Prostate gland (tissue), 2 donors: ENCODE measurements around the gene IL6.

Experiments
- POLR2A ChIP-seq: fragments of 450-650 bp; IDR thresholded peaks from one replicate; pipeline ENCODE4 v1.6.1; 2016; ENCODE audit warnings: antibody characterized with exemption, mild to moderate bottlenecking
- TF ChIP-seq, protein P1 (sequence below), 4 experiments: fragments of 200-600 bp in 2 of 4; fragments of 450-650 bp in 2 of 4; sonication (generic) in 2 of 4; IDR thresholded peaks; 1 replicate in 3 of 4; 2 replicates in 1 of 4; pipeline ENCODE4 v1.5.1; 2016 to 2019; ENCODE audit warnings: antibody characterized with exemption in 4 of 4, mild to moderate bottlenecking in 2 of 4, moderate library complexity in 2 of 4

DNA sequence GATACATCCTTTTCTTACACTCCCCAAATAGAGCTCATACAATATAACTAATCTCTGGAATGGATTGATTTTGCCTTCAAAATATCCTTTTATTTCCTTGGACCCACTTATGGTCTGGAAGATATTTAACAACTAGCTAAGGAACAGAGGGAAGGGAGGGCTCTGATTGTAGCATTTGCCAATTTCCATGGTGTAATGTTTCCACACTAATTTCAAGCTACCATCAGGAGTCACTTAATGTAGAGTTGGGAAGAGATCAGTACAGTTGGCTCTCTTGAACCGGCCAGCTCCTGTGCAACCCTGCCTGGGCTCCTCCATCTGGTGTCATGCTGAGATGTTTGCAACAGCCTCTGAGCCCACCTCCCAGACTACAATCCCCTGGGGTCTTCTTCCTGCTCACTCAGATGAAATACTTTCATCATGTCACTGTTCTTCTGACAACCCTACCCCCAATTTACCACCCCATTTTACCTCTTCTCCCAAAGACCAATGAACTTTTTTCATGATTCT is 8.0 kb upstream of the IL6 start:
- TF ChIP-seq POLR2A, result no peak
- TF ChIP-seq, protein P1, sequence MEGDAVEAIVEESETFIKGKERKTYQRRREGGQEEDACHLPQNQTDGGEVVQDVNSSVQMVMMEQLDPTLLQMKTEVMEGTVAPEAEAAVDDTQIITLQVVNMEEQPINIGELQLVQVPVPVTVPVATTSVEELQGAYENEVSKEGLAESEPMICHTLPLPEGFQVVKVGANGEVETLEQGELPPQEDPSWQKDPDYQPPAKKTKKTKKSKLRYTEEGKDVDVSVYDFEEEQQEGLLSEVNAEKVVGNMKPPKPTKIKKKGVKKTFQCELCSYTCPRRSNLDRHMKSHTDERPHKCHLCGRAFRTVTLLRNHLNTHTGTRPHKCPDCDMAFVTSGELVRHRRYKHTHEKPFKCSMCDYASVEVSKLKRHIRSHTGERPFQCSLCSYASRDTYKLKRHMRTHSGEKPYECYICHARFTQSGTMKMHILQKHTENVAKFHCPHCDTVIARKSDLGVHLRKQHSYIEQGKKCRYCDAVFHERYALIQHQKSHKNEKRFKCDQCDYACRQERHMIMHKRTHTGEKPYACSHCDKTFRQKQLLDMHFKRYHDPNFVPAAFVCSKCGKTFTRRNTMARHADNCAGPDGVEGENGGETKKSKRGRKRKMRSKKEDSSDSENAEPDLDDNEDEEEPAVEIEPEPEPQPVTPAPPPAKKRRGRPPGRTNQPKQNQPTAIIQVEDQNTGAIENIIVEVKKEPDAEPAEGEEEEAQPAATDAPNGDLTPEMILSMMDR (IDR thresholded peaks at IDR 0.05), result no peak
